ENCODE measurements around the gene CDKN2B-AS1.
A peak's percentile ranks its signal among the peaks of the same experiment; 100 is the strongest.

CDKN2B-AS1 gene

GRCh38 chr9:22035591-22036011 lies 41.0 kb downstream of the CDKN2B-AS1 start:
- Histone ChIP-seq H3K4me3 (ENCODE audit: low read depth, low read length) (no peak overlapping the region), H3K4me1 (no peaks in the 10 kb centered on the region), H3K79me2 (no peaks in the 10 kb centered on the region), H3K9ac (no peak overlapping the region), H3K4me2 (ENCODE audit: low read length) (no peak overlapping the region), H3K27ac (no peak overlapping the region), H3K36me3 (ENCODE audit: control insufficient read depth, insufficient read depth, low read length) (no peaks in the 10 kb centered on the region), H2AFZ (no peak overlapping the region), H3K27me3 (ENCODE audit: control insufficient read depth, insufficient read depth, low read length) (no peaks in the 10 kb centered on the region), H3K9me3 (ENCODE audit: control insufficient read depth, low read length) (no peaks in the 10 kb centered on the region)
- TF ChIP-seq, protein P1, sequence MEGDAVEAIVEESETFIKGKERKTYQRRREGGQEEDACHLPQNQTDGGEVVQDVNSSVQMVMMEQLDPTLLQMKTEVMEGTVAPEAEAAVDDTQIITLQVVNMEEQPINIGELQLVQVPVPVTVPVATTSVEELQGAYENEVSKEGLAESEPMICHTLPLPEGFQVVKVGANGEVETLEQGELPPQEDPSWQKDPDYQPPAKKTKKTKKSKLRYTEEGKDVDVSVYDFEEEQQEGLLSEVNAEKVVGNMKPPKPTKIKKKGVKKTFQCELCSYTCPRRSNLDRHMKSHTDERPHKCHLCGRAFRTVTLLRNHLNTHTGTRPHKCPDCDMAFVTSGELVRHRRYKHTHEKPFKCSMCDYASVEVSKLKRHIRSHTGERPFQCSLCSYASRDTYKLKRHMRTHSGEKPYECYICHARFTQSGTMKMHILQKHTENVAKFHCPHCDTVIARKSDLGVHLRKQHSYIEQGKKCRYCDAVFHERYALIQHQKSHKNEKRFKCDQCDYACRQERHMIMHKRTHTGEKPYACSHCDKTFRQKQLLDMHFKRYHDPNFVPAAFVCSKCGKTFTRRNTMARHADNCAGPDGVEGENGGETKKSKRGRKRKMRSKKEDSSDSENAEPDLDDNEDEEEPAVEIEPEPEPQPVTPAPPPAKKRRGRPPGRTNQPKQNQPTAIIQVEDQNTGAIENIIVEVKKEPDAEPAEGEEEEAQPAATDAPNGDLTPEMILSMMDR (IDR thresholded peaks at IDR 0.05): no peak

DNA sequence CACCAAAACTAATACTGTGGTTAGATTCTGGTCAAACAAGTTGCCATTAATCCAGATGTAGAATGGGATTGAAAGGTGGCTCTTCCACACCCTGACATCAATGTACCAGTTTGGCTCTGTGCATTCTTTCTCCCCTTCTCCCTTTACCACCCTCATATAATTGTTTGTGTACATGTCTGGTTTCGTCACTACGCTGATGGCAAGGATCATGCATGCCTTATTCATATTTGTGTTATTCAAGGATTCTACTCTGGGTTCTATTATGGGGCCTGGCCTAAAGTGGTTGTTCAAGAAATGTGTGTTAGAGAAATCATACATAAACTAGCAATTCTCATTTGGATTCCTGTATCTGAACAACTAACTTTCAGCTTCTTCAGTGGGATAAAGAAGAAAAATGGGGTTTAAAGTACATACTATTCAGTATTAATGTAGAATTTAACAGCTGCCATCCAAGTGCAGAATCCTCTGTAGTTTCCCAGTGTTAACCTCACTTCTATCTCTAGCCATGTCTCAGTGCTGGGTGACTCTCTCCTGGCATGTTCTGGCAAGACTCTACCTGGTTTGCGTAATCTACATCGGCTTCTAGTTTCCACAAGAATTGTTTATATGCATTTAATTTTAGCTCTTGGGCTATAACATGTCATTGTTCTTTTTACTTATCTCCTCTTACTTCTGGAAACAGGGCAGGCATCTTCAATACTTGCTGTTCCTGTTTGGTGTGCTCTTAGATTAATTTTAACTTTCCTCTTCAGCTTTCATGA lies 42.5 kb downstream of the CDKN2B-AS1 start:
- H3K79me2 ChIP-seq: no peaks in the 10 kb centered on the region
- no peaks in the 10 kb centered on the region for H3K4me1 ChIP-seq
- TF ChIP-seq, protein P1 (IDR thresholded peaks at IDR 0.05): no peak
- no peak overlapping the region for H3K27ac ChIP-seq
- H3K4me2 ChIP-seq (ENCODE audit: low read length): no peak overlapping the region
- H3K27me3 ChIP-seq (ENCODE audit: control insufficient read depth, insufficient read depth, low read length): no peaks in the 10 kb centered on the region
- H3K9me3 ChIP-seq (ENCODE audit: control insufficient read depth, low read length): no peaks in the 10 kb centered on the region
- no peaks in the 10 kb centered on the region for H3K36me3 ChIP-seq (ENCODE audit: control insufficient read depth, insufficient read depth, low read length)
- H3K9ac ChIP-seq: no peak overlapping the region
- H3K4me3 ChIP-seq (ENCODE audit: low read depth, low read length): no peak overlapping the region
- H2AFZ ChIP-seq: no peak overlapping the region

DNA sequence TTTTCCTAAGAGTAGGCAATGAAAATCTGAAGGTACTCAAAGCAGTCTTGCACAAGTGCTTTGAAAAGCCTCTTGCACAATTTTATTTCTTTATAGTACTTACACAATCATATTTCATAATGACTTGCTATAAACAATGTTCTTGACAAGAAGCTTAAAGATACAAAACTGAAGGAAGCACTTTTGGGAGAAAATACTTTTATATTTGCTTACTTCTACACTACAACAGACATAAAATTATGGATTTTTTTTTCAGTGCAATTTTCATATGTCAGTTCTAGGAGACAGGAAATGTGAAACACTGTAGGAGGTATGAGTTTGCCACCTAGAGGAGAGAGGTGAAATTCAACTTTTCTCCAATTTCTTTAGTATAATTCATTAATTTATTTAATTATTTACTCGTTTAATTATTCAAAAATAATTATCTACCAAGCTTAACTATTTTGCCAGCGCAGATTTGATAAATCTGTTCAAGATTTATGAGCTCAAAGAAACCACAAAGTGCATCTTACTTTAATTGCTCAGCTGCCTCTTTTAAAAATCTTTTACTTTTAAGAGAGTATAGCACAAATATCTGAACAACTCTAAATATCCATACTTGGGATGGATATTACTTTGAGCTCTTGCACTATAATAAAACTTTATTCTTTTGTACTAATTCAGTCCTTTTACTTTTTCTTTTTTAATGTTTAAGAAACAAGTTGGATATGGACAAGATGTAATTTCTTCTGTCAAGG lies 43.5 kb downstream of the CDKN2B-AS1 start:
- no peak overlapping the region for H3K4me2 ChIP-seq (ENCODE audit: low read length)
- H3K79me2 ChIP-seq: no peaks in the 10 kb centered on the region
- no peak overlapping the region for H2AFZ ChIP-seq
- no peaks in the 10 kb centered on the region for H3K4me1 ChIP-seq
- H3K9me3 ChIP-seq (ENCODE audit: control insufficient read depth, low read length): no peaks in the 10 kb centered on the region
- no peak overlapping the region for H3K9ac ChIP-seq
- TF ChIP-seq, protein P1 (IDR thresholded peaks at IDR 0.05): peak; percentile 26
- no peaks in the 10 kb centered on the region for H3K27me3 ChIP-seq (ENCODE audit: control insufficient read depth, insufficient read depth, low read length)
- no peak overlapping the region for H3K27ac ChIP-seq
- H3K4me3 ChIP-seq (ENCODE audit: low read depth, low read length): no peak overlapping the region
- H3K36me3 ChIP-seq (ENCODE audit: control insufficient read depth, insufficient read depth, low read length): no peaks in the 10 kb centered on the region

DNA sequence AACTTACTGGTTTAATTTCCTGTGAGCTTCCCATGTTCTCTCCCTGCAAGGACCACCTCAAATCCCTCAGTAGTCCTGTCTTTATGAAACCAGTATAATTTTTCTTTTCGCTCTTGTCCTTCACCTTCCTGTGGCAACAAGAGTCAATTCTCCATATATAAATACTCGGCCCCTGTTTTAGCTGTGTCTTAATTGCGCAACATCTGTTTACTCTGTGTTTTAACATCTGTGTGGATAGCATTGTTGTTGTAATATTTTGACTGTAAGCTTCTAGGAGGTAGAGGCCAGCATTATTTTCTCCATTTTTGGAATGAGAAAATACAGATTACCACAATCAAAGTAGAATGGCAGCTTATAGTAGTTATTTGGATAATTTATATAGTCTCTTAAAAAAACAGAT lies 44.7 kb downstream of the CDKN2B-AS1 start:
- Histone ChIP-seq H3K27me3 (ENCODE audit: control insufficient read depth, insufficient read depth, low read length) (no peaks in the 10 kb centered on the region), H3K4me1 (no peaks in the 10 kb centered on the region), H3K36me3 (ENCODE audit: control insufficient read depth, insufficient read depth, low read length) (no peaks in the 10 kb centered on the region), H3K9me3 (ENCODE audit: control insufficient read depth, low read length) (no peaks in the 10 kb centered on the region), H3K4me3 (ENCODE audit: low read depth, low read length) (no peak overlapping the region), H3K9ac (no peak overlapping the region), H3K27ac (no peak overlapping the region), H3K4me2 (ENCODE audit: low read length) (no peak overlapping the region), H3K79me2 (no peaks in the 10 kb centered on the region), H2AFZ (no peak overlapping the region)
- TF ChIP-seq, protein P1 (IDR thresholded peaks at IDR 0.05): no peak

Data from parathyroid adenoma (tissue), 2 donors.